GM12878 (cell line): ENCODE data around the gene OR2T35.

Experiments used
- CEBPB ChIP-seq, 2 experiments: fragments of 150-350 bp in 1 of 2; IDR thresholded peaks; 2 replicates each; pipeline ENCODE4 v1.6.1; 2012 to 2014; ENCODE audit warnings: low read depth in 2 of 2, low read length in 2 of 2, borderline replicate concordance in 1 of 2, inconsistent platforms in 1 of 2
- CHD1 ChIP-seq: IDR thresholded peaks from 2 replicates; pipeline ENCODE4 v1.6.1; 2012; ENCODE audit warnings: low read depth, low read length, improper control_type of control experiment
- CREB1 ChIP-seq: IDR thresholded peaks from 2 replicates; pipeline ENCODE4 v1.6.1; 2012; ENCODE audit warnings: low read depth, mild to moderate bottlenecking, inconsistent platforms
- EP300 ChIP-seq, 2 experiments: fragments of 150-350 bp in 1 of 2; IDR thresholded peaks; 2 replicates each; pipeline ENCODE4 v1.6.1; 2011 to 2012; ENCODE audit warnings: low read depth in 2 of 2, low read length in 2 of 2, borderline replicate concordance in 1 of 2, improper control_type of control experiment in 1 of 2, inconsistent platforms in 1 of 2; ENCODE audit not compliant: control insufficient read depth in 1 of 2
- EZH2 ChIP-seq: IDR thresholded peaks from 2 replicates; pipeline ENCODE4 v1.6.1; 2012; ENCODE audit warnings: low read depth, mild to moderate bottlenecking, control low read depth, inconsistent platforms, low read length, borderline replicate concordance; ENCODE audit not compliant: control insufficient read depth
- POLR2A ChIP-seq: IDR thresholded peaks from 2 replicates; pipeline ENCODE4 v1.6.1; 2011; ENCODE audit warnings: low read depth, mild to moderate bottlenecking, low read length
- RAD21 ChIP-seq: IDR thresholded peaks from 2 replicates; pipeline ENCODE4 v1.6.1; 2011; ENCODE audit warnings: mild to moderate bottlenecking, low read depth, low read length, moderate library complexity; ENCODE audit not compliant: insufficient read depth
- YY1 ChIP-seq: IDR thresholded peaks from 2 replicates; pipeline ENCODE4 v1.6.1; 2011; ENCODE audit warnings: low read depth, mild to moderate bottlenecking, low read length
- ZNF384 ChIP-seq: IDR thresholded peaks from 2 replicates; pipeline ENCODE4 v1.6.1; 2012; ENCODE audit warnings: low read depth, mild to moderate bottlenecking, low read length, improper control_type of control experiment, borderline replicate concordance
- TF ChIP-seq, protein P1 (sequence below), 3 experiments: IDR thresholded peaks in 2 of 3; conservative IDR thresholded peaks in 1 of 3; 2 replicates each; pipeline ENCODE4 v1.5.1; 2011; ENCODE audit warnings: low read depth in 3 of 3, low read length in 3 of 3, mild to moderate bottlenecking in 3 of 3, control low read depth in 2 of 3, moderate library complexity in 2 of 3, inconsistent platforms in 1 of 3, mixed read lengths in 1 of 3; ENCODE audit not compliant: control insufficient read depth in 2 of 3, insufficient read depth in 1 of 3; ENCODE audit errors: extremely low read depth in 1 of 3
- TF ChIP-seq, protein P2 (sequence below): IDR thresholded peaks from 2 replicates; pipeline ENCODE4 v1.6.1; 2011; ENCODE audit warnings: low read depth, low read length, improper control_type of control experiment, borderline replicate concordance
- TF ChIP-seq, protein P3 (sequence below): IDR thresholded peaks from 2 replicates; pipeline ENCODE4 v1.6.1; 2012; ENCODE audit warnings: mild to moderate bottlenecking, low read depth, low read length

DNA sequence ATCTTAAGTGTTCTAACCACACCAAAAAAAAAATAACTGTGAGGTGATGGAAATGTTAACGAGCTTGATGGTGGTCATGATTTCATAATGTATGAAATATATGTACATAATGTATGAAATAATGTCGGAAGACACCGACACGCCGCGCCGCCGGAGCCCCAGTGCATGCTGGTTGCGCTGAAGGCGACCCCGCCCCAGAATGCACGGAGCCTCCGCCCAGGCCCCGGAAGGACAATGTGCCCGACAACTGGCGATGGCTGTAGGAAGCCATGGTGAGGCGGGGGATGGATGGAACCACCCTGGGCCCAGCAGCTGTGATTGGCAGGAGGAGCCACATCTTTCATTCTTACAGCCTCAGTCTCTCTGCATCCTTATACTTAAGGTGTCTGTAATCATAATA, 55.0 kb downstream of the OR2T35 start:
- TF ChIP-seq EZH2 (no peak), ZNF384 (no peak), POLR2A (no peak), CEBPB (IDR thresholded peaks at IDR 0.05; ENCODE audit: borderline replicate concordance in 1 of 2, low read depth in 2 of 2, low read length in 2 of 2) (no peak), RAD21 (no peak), YY1 (no peak), EP300 (IDR thresholded peaks at IDR 0.05; ENCODE audit: borderline replicate concordance in 1 of 2, control insufficient read depth in 1 of 2, low read depth in 2 of 2, low read length in 2 of 2) (no peak), CREB1 (no peak), CHD1 (no peak)
- TF ChIP-seq, protein P1, sequence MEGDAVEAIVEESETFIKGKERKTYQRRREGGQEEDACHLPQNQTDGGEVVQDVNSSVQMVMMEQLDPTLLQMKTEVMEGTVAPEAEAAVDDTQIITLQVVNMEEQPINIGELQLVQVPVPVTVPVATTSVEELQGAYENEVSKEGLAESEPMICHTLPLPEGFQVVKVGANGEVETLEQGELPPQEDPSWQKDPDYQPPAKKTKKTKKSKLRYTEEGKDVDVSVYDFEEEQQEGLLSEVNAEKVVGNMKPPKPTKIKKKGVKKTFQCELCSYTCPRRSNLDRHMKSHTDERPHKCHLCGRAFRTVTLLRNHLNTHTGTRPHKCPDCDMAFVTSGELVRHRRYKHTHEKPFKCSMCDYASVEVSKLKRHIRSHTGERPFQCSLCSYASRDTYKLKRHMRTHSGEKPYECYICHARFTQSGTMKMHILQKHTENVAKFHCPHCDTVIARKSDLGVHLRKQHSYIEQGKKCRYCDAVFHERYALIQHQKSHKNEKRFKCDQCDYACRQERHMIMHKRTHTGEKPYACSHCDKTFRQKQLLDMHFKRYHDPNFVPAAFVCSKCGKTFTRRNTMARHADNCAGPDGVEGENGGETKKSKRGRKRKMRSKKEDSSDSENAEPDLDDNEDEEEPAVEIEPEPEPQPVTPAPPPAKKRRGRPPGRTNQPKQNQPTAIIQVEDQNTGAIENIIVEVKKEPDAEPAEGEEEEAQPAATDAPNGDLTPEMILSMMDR (IDR thresholded peaks at IDR 0.05 in 2 of 3, conservative IDR thresholded peaks at IDR 0.05 in 1 of 3; ENCODE audit: control insufficient read depth in 2 of 3, extremely low read depth in 1 of 3, insufficient read depth in 1 of 3, low read depth in 3 of 3, low read length in 3 of 3), result no peak
- TF ChIP-seq, protein P2, sequence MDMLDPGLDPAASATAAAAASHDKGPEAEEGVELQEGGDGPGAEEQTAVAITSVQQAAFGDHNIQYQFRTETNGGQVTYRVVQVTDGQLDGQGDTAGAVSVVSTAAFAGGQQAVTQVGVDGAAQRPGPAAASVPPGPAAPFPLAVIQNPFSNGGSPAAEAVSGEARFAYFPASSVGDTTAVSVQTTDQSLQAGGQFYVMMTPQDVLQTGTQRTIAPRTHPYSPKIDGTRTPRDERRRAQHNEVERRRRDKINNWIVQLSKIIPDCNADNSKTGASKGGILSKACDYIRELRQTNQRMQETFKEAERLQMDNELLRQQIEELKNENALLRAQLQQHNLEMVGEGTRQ, result no peak
- TF ChIP-seq, protein P3, sequence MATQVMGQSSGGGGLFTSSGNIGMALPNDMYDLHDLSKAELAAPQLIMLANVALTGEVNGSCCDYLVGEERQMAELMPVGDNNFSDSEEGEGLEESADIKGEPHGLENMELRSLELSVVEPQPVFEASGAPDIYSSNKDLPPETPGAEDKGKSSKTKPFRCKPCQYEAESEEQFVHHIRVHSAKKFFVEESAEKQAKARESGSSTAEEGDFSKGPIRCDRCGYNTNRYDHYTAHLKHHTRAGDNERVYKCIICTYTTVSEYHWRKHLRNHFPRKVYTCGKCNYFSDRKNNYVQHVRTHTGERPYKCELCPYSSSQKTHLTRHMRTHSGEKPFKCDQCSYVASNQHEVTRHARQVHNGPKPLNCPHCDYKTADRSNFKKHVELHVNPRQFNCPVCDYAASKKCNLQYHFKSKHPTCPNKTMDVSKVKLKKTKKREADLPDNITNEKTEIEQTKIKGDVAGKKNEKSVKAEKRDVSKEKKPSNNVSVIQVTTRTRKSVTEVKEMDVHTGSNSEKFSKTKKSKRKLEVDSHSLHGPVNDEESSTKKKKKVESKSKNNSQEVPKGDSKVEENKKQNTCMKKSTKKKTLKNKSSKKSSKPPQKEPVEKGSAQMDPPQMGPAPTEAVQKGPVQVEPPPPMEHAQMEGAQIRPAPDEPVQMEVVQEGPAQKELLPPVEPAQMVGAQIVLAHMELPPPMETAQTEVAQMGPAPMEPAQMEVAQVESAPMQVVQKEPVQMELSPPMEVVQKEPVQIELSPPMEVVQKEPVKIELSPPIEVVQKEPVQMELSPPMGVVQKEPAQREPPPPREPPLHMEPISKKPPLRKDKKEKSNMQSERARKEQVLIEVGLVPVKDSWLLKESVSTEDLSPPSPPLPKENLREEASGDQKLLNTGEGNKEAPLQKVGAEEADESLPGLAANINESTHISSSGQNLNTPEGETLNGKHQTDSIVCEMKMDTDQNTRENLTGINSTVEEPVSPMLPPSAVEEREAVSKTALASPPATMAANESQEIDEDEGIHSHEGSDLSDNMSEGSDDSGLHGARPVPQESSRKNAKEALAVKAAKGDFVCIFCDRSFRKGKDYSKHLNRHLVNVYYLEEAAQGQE, result no peak
